Stimulated activated CD4-positive, alpha-beta T cell treated with anti-CD3 and anti-CD28 coated beads, Interleukin-12 subunit alpha, Interleukin-12 subunit beta, amount 100 ng/mL, for 24 hours (primary cell): Measurements from ENCODE around the gene PDSS1.
"Not testable (repeated sequence)": the region's sequence is repeated elsewhere in the genome, so short reads cannot be mapped to it uniquely, and the experiment has no call there.

Source experiments
- DNase-seq, 2 experiments: peaks; one replicate each; pipeline ENCODE4 v3.0.0-alpha.2; 2020; ENCODE audit warnings: low read depth in 2 of 2

The PDSS1 gene

GRCh38 chr10:26697163-26697921 lies at the start of gene PDSS1:
TSS of gene PDSS1 (plus strand) at chr10:26697701. CDS start at chr10:26697712, 11 bp downstream.
- DNase-seq: peak; percentile 56 to 57

- not testable (repeated sequence) for DNase-seq
Measured at GRCh38 chr10:26648245-26648636, 49.3 kb upstream of the PDSS1 start.

GRCh38 chr10:26650406-26650805 lies 47.1 kb upstream of the PDSS1 start:
- DNase-seq: no peak

DNA sequence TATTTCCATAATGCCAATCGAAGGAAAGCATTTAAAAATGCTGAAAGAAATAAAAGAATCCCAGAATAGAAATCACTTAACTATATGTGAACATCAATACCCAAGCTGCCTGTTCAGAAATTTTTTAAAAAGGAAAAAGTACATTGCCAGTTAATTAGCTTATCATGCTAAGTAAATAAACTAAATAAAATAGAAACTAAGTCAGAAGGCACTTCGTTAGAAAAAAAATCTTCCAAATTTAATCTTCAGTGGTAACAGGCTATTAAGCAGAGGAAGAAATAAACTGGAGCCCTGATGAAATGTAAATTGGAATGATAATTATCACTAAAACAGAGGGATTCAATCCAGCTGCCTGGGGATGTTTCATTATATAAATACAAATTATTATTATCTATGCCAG lies 46.0 kb upstream of the PDSS1 start:
- not testable (repeated sequence) for DNase-seq

- DNase-seq: no peak
Measured at GRCh38 chr10:26653004-26653403, 44.5 kb upstream of the PDSS1 start.

DNA sequence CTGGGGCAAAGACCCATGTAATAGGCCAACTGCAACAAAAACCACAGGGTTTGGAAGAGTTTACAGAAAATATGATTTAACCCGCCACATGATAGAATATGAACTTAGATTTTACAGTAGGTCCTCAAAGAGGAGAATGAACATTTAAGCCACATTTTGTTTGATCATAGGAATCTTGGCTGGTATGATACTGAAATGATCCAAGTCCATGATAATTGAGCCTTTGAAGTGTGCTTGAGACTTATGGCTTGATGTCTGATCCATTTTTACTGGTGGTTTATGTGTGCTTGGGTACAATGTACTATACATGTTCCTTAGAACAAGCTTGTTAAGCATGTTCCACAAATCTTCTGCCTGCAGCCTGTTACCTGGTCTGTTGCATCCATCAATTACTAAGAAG lies 41.8 kb upstream of the PDSS1 start:
- no peak for DNase-seq

DNA sequence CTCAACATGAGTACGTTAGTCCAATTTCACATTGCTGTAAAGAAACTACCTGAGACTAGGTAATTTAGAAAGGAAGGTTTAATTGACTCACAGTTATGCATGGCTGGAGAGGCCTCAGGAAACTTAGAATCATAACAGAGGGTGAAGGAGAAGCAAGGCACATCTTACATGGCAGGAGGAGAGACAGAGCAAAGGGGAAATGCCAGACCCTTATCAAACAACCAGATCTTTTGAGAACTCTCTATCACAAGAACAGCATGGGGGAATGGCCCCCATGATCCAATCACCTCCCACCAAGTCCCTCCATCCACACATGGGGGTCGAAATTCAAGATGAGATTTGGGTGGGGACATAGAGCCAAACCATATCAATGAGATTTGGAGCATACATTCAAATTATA lies 34.6 kb upstream of the PDSS1 start:
- no peak for DNase-seq

DNA sequence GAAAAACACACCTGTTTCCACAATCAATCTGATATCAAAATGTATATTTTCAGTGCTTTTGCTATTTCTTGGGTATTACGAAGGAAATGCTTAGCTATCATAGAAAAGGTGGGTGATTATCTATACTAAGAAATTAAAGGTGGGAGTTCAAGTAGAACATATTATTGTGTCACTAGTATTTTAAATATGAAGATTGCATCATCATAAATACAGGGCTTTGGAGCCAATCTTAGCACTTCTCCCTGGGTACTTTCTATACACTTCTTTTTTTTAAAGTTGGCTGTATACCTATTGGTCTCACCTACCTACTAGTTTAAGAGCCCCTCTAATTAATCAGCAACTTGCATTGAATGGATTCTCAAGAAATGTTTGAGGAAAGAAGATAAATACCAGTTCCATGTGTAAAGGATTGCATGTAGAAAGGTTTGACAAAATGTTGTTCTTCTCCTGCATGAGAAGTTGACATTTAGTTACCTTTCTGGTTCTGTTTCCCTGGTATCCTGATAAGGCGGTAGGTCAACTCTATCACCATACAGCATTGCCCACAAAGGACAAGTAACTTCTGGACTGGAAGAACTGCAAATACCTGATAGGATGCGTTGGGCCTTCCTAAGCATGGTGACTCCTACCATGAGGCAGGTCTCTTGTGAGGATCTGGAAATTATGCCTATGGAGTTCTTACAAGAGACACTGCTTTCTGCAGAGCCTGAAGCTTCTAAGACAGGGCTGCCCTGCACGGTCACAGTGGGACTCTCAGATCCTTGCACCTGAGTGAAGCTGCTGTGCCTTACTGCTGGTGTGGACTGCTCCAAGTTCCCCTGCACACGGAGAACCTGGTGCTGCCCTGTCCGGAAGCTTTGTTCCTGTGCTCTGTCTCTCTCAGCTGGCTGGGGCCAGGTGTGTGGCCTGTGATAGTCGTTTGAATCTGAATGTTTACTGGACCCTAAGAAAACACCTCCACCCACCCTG lies 32.1 kb upstream of the PDSS1 start:
- no peak for DNase-seq

DNA sequence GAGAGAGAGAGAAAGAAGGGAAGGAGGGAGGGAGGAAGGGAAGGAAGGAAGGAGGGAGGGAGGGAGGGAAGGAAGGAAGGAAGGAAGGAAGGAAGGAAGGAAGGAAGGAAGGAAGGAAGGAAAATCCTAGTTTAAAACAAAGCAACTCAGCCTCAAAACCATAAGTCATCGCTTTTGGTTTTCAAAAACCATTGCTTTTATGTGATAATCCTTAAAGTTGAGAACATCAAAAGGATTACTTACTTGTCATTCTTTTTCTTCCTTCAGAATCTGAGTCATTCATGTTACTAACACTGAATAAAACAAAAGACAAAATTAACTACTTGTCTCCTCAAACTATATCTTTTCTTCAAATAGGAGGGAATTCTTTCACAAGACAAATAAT lies 21.6 kb upstream of the PDSS1 start:
- DNase-seq: no peak

DNA sequence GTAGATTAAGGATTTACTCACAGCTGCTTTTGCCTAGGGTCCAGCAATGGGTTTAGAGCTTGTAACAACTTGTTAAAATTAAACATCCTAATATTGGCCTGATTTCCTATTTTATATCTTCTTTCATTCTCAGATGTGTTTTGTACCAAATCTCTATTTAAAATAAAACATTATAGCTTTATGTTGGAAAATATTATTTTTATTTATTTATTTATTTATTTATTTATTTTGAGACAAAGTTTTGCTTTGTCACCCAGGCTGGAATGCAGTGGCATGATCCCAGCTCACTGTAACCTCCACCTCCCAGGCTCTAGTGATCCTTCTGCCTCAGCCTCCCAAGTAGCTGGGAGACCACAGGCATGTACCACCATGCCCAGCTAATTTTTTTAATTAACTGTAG lies 17.9 kb upstream of the PDSS1 start:
- DNase-seq: no peak

GRCh38 chr10:26681076-26681475 lies 16.4 kb upstream of the PDSS1 start:
- no peak for DNase-seq

- not testable (repeated sequence) for DNase-seq
Measured at GRCh38 chr10:26681971-26682370, 15.5 kb upstream of the PDSS1 start.

DNA sequence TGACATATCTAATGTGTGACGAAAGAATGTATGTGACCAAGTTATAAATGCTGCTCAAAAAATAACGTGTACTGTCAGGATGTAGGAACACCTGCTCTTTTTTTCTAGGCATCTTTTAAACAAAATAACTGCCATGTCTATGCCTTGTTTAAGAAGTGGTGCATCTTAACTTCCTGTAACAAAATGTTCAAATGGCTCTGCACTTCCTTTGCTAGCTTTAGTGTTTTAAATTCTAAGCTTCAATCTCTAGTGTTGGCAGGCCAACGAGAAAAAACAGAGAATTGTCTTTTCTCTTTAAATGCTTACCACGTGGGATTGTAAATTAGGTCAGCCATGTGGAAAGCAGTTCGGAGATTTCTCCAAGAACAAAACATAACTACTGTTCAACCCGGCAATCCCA lies 14.6 kb upstream of the PDSS1 start:
- no peak for DNase-seq

- DNase-seq: not testable (repeated sequence)
Measured at GRCh38 chr10:26684667-26685264, 12.7 kb upstream of the PDSS1 start.

DNA sequence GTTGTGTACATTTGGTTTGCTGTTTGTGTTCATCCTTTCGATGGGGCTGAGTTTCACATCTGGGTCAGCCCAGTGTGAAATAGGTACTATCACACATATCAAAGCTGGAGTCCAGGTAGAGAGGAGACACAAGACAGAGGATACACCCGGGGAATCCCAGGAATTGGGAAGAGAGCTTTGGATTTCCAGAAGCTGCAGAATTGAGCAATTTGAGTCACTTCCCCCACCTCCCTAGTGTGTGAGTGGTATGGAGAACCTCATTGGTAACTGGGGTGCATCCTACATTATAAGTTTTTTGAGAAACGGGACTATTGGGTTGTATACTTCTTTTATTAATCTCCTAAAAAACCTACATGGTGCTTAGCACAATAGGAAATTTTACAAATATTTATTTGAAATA lies 12.1 kb upstream of the PDSS1 start:
- no peak for DNase-seq

GRCh38 chr10:26689399-26689798 lies 8.1 kb upstream of the PDSS1 start:
- DNase-seq: no peak

GRCh38 chr10:26690731-26691475 lies 6.6 kb upstream of the PDSS1 start:
- DNase-seq: no peak

GRCh38 chr10:26694536-26694935 lies 3.0 kb upstream of the PDSS1 start:
- DNase-seq: not testable (repeated sequence)

DNA sequence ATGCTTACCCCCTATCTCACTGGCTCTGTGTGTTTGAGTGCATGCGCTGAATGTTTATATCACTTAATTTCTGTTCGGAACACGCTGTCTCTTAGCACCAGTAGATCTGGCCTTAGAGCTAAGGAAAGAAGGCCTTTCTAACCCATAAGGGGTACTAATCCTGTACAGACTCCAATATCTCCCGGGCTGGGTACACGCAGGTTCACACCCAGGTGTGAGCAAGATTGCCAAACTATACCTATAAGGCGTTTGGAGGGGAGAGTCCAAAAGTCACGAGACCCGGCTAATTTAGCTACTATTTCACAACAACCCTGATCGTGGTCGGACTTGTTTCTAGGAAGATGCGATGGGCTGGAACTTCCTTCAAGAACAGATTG lies 727 bp upstream of the PDSS1 start:
- no peak for DNase-seq

DNA sequence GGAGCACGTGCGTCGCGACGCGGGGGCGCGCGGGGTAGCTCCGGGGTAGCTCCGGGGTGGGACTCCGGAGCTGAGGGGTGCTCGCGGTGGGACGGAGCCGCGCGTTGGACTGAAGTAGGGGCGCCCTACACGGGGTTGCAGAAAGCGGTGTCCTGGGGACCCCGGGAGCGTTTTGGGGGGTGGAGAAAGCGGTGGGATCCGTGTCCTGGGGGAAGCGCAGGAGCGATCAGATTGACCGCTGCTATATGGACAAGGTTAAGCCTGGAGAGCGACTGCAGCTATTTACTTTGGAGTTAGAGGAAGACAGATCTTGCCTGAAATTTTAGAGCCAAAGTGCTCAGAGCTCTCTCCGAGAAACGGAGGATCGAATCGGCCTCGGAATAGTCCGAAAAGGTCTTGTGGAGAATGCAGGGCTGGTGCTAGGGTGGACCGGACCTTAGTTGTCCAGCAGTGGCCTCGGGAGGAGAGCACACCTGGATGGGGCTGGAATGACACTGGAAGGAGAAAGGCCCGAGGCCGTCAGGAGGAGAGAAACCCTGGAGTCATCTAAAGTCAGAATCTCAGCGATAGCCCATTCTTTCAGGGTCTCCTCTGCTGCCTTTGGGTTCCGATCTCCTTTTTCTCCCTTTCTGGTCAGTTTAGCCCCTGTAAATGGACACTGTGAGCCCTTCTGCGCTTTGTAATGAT lies 564 bp downstream of the PDSS1 start:
- no peak for DNase-seq

- no peak for DNase-seq
Measured at GRCh38 chr10:26698909-26699308, 1.4 kb downstream of the PDSS1 start.
